Left lung (tissue), 10 donors: ENCODE measurements around the gene TRMT10A. TPM values are rescaled to one million over a fixed set of nuclear protein-coding genes. Genes with fewer than 3 reads are reported as not detected.

ENCODE experiments used
- ATAC-seq: fragments of 200-7000 bp; cut with Tn5 transposase; one replicate; pipeline ENCODE4 v1.9.1; 2020; ENCODE audit warnings: moderate library complexity
- DNase-seq, 4 donors: peaks; one replicate each; pipeline ENCODE4 v3.0.0-alpha.2; 2013 to 2020
- H3K27ac ChIP-seq, 2 donors: fragments of 200-600 bp; sonication (generic) in 1 of 2; one replicate each; pipeline versions ENCODE4 v1.5.0 to v1.8.0; 2020 to 2021
- H3K27me3 ChIP-seq, 2 donors: fragments of 200-600 bp; sonication (generic) in 1 of 2; one replicate each; pipeline versions ENCODE4 v1.5.0 to v1.8.0; 2020 to 2021
- H3K36me3 ChIP-seq, 2 donors: fragments of 200-600 bp; sonication (generic) in 1 of 2; one replicate each; pipeline versions ENCODE4 v1.5.0 to v1.8.0; 2020 to 2021
- H3K4me1 ChIP-seq, 2 donors: fragments of 200-600 bp; one replicate each; pipeline ENCODE4 v1.8.0; 2021
- H3K4me3 ChIP-seq, 2 donors: fragments of 200-600 bp; sonication (generic) in 1 of 2; one replicate each; pipeline versions ENCODE4 v1.5.0 to v1.8.0; 2020 to 2021; ENCODE audit warnings: mild to moderate bottlenecking in 1 of 2
- H3K9me3 ChIP-seq, 2 donors: fragments of 200-600 bp; sonication (generic) in 1 of 2; one replicate each; pipeline versions ENCODE4 v1.5.0 to v1.8.0; 2020 to 2021
- CTCF ChIP-seq, 2 donors: fragments of 200-600 bp; sonication (generic) in 1 of 2; IDR thresholded peaks; one replicate each; pipeline versions ENCODE4 v1.5.0 to v1.8.0; 2021; ENCODE audit warnings: antibody characterized with exemption in 2 of 2
- intact Hi-C, 2 donors: fragments of 100-400 bp; cut with DNase I; formaldehyde crosslinking; loops; one replicate each; pipeline versions ENCODE4 v1.11.2 to v1.14.2; 2022
- polyA plus RNA-seq, 6 donors: library from polyadenylated mRNA; unstranded; fragments of 120-200 nt; gene quantifications; one replicate each; pipeline ENCODE4 v1.2.1, GENCODE V29; 2013; ENCODE audit not compliant: insufficient read length in 6 of 6
- total RNA-seq, 2 donors: library from RNA; stranded (reverse); fragmentation: NEBNext Ultra II Directional; extraction: Animal tissue kit (Norgen Biotek cat#: 25700); gene quantifications; one replicate each; pipeline ENCODE4 v1.2.1, GENCODE V29; 2021
- donor health status: DM: no; HTN: yes; CAD: no.
- donor health status: DM: no; HTN: no; CAD: no.

The TRMT10A gene
- total and polyA plus RNA-seq, 8 donors = 5.1 to 15.1 (median 13.7) TPM

- Histone ChIP-seq H3K4me3 (no peak overlapping the region), H3K9me3 (no peaks in the 10 kb centered on the region), H3K27ac (no peak overlapping the region), H3K4me1 (no peaks in the 10 kb centered on the region), H3K27me3 (no peaks in the 10 kb centered on the region), H3K36me3 (no peaks in the 10 kb centered on the region)
- ATAC-seq = no peak
- DNase-seq = no peak
- TF ChIP-seq CTCF (IDR thresholded peaks at IDR 0.05) = no peak
- intact Hi-C loops = no loop called here
Observed at GRCh38 chr4:99608417-99608816, 44.6 kb upstream of the TRMT10A start.

GRCh38 chr4:99606716-99607115, 42.9 kb upstream of the TRMT10A start:
- DNase-seq (no peak), ATAC-seq (no peak)
- no peaks in the 10 kb centered on the region for H3K4me1 ChIP-seq
- intact Hi-C loops = no loop called here
- H3K27ac ChIP-seq = no peak overlapping the region
- TF ChIP-seq CTCF (IDR thresholded peaks at IDR 0.05) = no peak
- no peak overlapping the region for H3K4me3 ChIP-seq
- H3K9me3 ChIP-seq = no peaks in the 10 kb centered on the region
- H3K36me3 ChIP-seq = no peaks in the 10 kb centered on the region
- H3K27me3 ChIP-seq = no peaks in the 10 kb centered on the region

GRCh38 chr4:99594818-99595217, 31.0 kb upstream of the TRMT10A start:
- H3K4me3 ChIP-seq = no peak overlapping the region
- H3K27me3 ChIP-seq = no peaks in the 10 kb centered on the region
- intact Hi-C loops = no loop called here
- H3K27ac ChIP-seq = no peak overlapping the region
- H3K9me3 ChIP-seq = no peaks in the 10 kb centered on the region
- H3K4me1 ChIP-seq = no peaks in the 10 kb centered on the region
- DNase-seq (no peak), ATAC-seq (no peak)
- H3K36me3 ChIP-seq = no peaks in the 10 kb centered on the region
- TF ChIP-seq CTCF (IDR thresholded peaks at IDR 0.05) = no peak

GRCh38 chr4:99593781-99594641, 30.2 kb upstream of the TRMT10A start:
- H3K27ac ChIP-seq = no peak overlapping the region
- no peaks in the 10 kb centered on the region for H3K9me3 ChIP-seq
- TF ChIP-seq CTCF (IDR thresholded peaks at IDR 0.05) = no peak
- H3K4me1 ChIP-seq = no peaks in the 10 kb centered on the region
- no peak overlapping the region for H3K4me3 ChIP-seq
- no peaks in the 10 kb centered on the region for H3K27me3 ChIP-seq
- intact Hi-C loops = no loop called here
- no peaks in the 10 kb centered on the region for H3K36me3 ChIP-seq
- DNase-seq = no peak
- ATAC-seq = no peak

- Histone ChIP-seq H3K4me1 (no peaks in the 10 kb centered on the region), H3K4me3 (no peak overlapping the region), H3K27ac (no peak overlapping the region), H3K36me3 (no peaks in the 10 kb centered on the region), H3K27me3 (no peaks in the 10 kb centered on the region), H3K9me3 (no peaks in the 10 kb centered on the region)
- intact Hi-C loops = no loop called here
- no peak for DNase-seq
- ATAC-seq = no peak
- TF ChIP-seq CTCF (IDR thresholded peaks at IDR 0.05) = no peak
Observed at GRCh38 chr4:99591757-99592156, 27.9 kb upstream of the TRMT10A start.
